Vagina (tissue), 2 donors: ENCODE data around the gene NTNG1.

ENCODE experiments used
- POLR2A ChIP-seq, 2 donors: fragments of 450-650 bp; IDR thresholded peaks; one replicate each; pipeline ENCODE4 v1.6.1; 2017; ENCODE audit warnings: antibody characterized with exemption in 2 of 2, mild to moderate bottlenecking in 2 of 2, moderate library complexity in 2 of 2
- TF ChIP-seq, protein P1 (sequence below), 3 experiments: fragments of 450-650 bp in 2 of 3; fragments of 200-600 bp in 1 of 3; sonication (generic) in 1 of 3; IDR thresholded peaks; one replicate each; pipeline ENCODE4 v1.5.1; 2017 to 2019; ENCODE audit warnings: antibody characterized with exemption in 3 of 3, mild to moderate bottlenecking in 2 of 3, moderate library complexity in 2 of 3

DNA sequence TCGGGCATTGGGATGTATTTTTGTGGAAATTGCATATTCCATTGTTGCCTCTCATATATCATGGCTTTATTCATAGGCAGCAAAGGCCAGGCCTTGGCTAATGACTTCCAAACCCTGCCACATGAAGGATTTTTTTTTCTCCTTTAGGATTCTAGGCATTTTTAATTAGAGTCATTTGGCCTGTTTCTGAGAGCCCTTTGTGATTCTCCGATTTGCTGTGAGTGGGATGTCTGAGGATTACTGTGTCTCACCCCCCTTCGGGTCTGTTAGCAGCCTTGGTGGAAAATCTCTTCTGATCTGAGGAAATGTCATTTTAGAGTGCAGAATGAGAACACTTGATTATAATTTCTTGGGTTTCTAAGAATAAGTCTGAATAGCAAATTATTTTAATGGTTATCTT lies 253.5 kb downstream of the NTNG1 start:
- TF ChIP-seq, protein P1, sequence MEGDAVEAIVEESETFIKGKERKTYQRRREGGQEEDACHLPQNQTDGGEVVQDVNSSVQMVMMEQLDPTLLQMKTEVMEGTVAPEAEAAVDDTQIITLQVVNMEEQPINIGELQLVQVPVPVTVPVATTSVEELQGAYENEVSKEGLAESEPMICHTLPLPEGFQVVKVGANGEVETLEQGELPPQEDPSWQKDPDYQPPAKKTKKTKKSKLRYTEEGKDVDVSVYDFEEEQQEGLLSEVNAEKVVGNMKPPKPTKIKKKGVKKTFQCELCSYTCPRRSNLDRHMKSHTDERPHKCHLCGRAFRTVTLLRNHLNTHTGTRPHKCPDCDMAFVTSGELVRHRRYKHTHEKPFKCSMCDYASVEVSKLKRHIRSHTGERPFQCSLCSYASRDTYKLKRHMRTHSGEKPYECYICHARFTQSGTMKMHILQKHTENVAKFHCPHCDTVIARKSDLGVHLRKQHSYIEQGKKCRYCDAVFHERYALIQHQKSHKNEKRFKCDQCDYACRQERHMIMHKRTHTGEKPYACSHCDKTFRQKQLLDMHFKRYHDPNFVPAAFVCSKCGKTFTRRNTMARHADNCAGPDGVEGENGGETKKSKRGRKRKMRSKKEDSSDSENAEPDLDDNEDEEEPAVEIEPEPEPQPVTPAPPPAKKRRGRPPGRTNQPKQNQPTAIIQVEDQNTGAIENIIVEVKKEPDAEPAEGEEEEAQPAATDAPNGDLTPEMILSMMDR (IDR thresholded peaks at IDR 0.05): no peak
- no peak for TF ChIP-seq POLR2A (IDR thresholded peaks at IDR 0.05)
